ENCODE data around the gene CALN1.

GRCh38 chr7:72007018-72007417, 405.1 kb downstream of the CALN1 start:
- TF ChIP-seq KLF13 (tag; IDR thresholded peaks at IDR 0.05; ENCODE audit: borderline replicate concordance, low read depth) (no peak), CHD1 (IDR thresholded peaks at IDR 0.05; ENCODE audit: low read length) (no peak), ZNF24 (IDR thresholded peaks at IDR 0.05) (no peak), MAX (CRISPR knock-in tag; IDR thresholded peaks at IDR 0.05) (no peak), SOX6 (IDR thresholded peaks at IDR 0.05) (no peak), TARDBP (IDR thresholded peaks at IDR 0.05) (no peak), YY1 (IDR thresholded peaks at IDR 0.05; ENCODE audit: borderline replicate concordance in 1 of 3, control insufficient read depth in 1 of 3, extremely low read depth in 1 of 3, insufficient read depth in 3 of 3, insufficient read length in 1 of 3, insufficient replicate concordance in 2 of 3, low read depth in 1 of 3, low read length in 2 of 3) (no peak), SIN3B (IDR thresholded peaks at IDR 0.05; ENCODE audit: low read depth) (no peak), CEBPZ (IDR thresholded peaks at IDR 0.05; ENCODE audit: borderline replicate concordance, low read depth, low read length) (no peak)
